Choroid plexus epithelial cell (primary cell): Measurements from ENCODE around the gene ZNF492.

Experiments
- DNase-seq: peaks from one replicate; pipeline ENCODE4 v3.0.0-alpha.2; 2010; ENCODE audit warnings: low read depth
- H3K4me3 ChIP-seq: 2 replicates; pipeline ENCODE4 v1.5.1; 2011; ENCODE audit warnings: low read depth, mild to moderate bottlenecking, control low read depth, low read length, moderate library complexity
- TF ChIP-seq, protein P1 (sequence below): conservative IDR thresholded peaks from 2 replicates; pipeline ENCODE4 v1.5.1; 2011; ENCODE audit warnings: low read depth, mild to moderate bottlenecking, control low read depth, inconsistent platforms, low read length, moderate library complexity

ZNF492 gene

DNA sequence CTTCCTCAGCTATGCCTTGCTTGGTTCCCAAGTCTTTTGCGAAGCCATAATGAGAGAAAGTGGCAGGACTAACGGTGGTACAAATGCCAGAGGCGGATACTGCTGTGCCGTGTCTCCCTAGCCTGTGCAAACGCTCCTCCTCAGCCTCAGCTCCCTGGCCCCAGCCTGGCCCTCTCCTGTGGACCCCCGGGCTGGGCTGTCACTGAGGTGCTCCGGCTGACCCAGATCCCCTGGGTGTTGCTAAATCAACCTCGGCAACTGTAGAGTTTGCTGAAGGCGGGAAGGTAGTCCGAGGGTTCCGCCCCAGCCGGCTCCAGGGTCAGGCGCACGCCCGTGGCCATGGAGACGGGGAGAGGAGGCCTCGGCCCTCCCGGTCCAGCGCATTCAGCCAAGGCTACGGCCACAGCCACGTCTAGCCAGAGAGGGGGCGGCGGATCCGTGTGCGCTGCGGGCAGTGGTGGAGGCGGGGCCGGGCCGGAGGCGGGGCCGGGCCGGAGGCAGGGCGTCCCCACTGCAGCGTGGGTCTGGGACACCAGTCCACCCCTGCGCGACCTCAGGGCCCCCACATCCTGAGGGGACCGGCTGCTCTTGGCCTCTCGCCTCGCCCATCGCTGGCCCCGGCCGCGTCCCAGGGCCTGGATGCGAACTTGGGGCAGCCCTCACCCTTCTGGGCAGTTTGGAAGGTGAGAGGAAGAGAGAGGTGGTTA, 16.4 kb upstream of the ZNF492 start:
- TF ChIP-seq, protein P1, sequence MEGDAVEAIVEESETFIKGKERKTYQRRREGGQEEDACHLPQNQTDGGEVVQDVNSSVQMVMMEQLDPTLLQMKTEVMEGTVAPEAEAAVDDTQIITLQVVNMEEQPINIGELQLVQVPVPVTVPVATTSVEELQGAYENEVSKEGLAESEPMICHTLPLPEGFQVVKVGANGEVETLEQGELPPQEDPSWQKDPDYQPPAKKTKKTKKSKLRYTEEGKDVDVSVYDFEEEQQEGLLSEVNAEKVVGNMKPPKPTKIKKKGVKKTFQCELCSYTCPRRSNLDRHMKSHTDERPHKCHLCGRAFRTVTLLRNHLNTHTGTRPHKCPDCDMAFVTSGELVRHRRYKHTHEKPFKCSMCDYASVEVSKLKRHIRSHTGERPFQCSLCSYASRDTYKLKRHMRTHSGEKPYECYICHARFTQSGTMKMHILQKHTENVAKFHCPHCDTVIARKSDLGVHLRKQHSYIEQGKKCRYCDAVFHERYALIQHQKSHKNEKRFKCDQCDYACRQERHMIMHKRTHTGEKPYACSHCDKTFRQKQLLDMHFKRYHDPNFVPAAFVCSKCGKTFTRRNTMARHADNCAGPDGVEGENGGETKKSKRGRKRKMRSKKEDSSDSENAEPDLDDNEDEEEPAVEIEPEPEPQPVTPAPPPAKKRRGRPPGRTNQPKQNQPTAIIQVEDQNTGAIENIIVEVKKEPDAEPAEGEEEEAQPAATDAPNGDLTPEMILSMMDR: no peak
- no peak for DNase-seq
- no peak overlapping the region for H3K4me3 ChIP-seq

- no peak for DNase-seq
- no peak overlapping the region for H3K4me3 ChIP-seq
- TF ChIP-seq, protein P1: no peak
Observed at GRCh38 chr19:22619371-22619770, 14.8 kb upstream of the ZNF492 start.

DNA sequence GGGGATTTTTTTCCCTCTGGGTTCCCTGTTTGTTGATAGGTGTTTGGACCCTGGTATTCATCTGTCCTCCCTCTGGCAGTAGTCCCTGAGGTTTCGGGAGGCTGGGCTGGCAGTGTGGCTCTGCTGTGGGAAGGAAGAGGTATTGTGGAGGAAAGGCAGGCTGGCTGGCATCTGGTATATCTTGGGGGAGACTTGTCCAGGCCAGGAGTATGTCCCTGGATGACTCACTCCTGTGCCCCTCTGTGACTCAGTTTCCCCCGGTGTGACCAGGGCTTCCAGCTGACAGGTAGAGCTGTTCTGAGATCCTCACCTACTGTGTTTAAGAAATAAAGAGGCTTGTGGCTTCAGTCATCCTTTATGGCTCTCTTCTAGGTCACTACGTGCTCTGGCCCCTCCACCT, 14.2 kb upstream of the ZNF492 start:
- no peak overlapping the region for H3K4me3 ChIP-seq
- TF ChIP-seq, protein P1: no peak
- DNase-seq: no peak

DNA sequence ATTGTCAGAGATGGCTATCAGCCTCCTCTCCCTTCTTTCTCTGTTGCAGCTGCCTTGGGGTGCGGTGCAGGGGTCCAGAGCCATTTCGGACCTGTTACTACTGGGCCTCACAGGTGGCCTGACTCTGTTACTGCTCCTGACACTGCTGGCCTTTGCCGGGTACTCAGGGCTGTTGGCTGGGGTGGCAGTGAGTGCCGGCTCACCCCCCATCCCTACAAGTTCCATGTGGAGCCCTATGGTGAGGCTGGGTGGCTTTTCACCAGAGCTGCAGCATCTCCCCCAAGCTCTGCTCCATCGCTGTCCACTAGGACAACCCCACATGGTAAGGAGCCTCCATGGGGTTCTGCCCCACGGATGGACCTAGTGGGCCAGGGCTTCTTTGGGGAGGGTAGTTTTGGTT, 13.7 kb upstream of the ZNF492 start:
- no peak for DNase-seq
- no peak overlapping the region for H3K4me3 ChIP-seq
- TF ChIP-seq, protein P1: no peak

DNA sequence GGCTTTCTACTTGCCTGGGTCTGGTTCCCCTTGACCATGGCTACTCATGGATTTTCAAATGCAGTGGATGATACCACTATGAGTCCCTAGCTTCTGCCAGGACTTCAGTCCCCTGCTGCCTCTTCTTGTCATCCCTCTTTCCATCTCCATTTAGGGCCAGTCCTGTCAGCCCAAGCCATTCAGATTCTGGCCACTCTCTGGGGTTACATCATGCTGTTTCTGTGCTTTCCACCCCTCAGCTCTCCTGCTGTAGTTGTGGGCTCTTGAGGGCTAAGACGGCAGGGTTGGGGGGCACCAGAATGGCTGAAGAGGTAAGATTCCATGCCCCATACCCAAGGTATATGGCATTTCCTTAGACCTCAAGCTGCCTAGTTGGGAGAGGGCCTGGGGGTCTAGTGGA, 13.2 kb upstream of the ZNF492 start:
- H3K4me3 ChIP-seq: no peak overlapping the region
- no peak for DNase-seq
- TF ChIP-seq, protein P1: no peak

DNA sequence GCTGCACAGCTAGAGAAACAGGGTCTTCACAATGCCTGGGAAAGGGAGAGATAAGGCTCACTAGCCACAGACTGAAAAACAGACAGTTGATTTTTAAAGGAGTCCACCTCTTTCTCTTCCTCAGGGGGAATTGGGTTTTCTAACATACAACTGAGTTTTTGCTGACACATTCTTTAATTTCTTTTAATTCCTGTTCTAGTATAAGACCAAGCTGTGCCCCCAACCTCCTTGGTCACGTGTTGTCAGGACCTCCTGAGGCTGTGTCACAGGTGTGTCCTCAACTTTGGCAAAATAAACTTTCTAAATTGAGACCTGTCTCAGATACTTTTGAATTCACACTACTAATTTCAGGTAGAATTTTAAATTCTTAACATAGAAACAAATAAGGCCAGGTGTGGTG, 12.1 kb upstream of the ZNF492 start:
- DNase-seq: no peak
- H3K4me3 ChIP-seq: no peak overlapping the region
- TF ChIP-seq, protein P1: no peak
